Ureter (tissue), 1 donor: ENCODE measurements around the gene PFN3. TPM values are rescaled to one million over a fixed set of nuclear protein-coding genes. Genes with fewer than 3 reads are reported as not detected.
"Not testable (repeated sequence)": the region's sequence is repeated elsewhere in the genome, so short reads cannot be mapped to it uniquely, and the experiment has no call there.

Experiments used
- DNase-seq: peaks from one replicate; pipeline ENCODE4 v3.0.0-alpha.2; 2020; ENCODE audit warnings: low spot score
- total RNA-seq: library from RNA; stranded (reverse); gene quantifications from one replicate; pipeline ENCODE4 v1.2.4, GENCODE V29; 2023
- donor health status: DM: yes; HTN: yes; CAD: no.

PFN3 gene
- total RNA-seq, 1 donor from 2014 or later = not detected

DNA sequence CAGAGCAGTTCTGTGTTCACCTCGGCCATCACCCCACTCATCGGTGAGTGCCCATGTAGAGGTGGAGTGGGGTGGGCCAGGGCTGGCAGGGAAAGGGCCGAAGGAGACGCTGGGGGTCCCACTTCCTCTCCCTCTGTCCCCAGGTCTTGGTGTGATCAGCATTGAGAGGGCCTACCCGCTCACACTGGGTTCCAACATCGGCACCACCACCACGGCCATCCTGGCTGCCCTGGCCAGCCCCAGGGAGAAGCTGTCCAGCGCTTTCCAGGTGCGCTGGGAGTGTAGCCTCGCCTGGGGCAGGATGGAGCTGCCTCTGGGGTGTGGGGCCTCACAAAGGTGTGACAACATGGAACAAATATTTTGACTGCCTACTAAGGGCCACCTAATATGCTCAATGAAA, 3.7 kb downstream of the PFN3 start:
- DNase-seq = no peak

- no peak for DNase-seq
These were observed 4.4 kb downstream of the PFN3 start for GRCh38 chr5:177396078-177396477.

DNA sequence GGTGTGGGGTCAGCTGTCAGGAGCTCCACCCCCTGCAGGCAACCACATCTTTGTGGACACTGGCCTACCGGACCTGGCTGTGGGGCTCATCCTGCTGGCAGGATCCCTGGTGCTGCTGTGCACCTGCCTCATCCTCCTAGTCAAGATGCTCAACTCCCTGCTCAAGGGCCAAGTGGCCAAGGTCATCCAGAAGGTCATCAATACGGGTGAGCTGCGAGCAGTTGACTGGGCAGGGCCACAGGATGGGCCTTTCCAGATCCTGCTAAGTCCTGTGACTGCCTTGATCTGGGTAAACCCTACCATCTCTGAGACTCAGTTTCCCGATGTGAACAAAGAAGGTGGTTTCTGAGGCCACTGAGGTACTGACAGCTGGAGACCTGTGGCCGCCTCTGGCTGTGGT, 6.5 kb downstream of the PFN3 start:
- no peak for DNase-seq

GRCh38 chr5:177393206-177393765, 7.2 kb downstream of the PFN3 start:
- DNase-seq = no peak

- no peak for DNase-seq
These were observed 7.7 kb downstream of the PFN3 start for GRCh38 chr5:177392765-177393164.

DNA sequence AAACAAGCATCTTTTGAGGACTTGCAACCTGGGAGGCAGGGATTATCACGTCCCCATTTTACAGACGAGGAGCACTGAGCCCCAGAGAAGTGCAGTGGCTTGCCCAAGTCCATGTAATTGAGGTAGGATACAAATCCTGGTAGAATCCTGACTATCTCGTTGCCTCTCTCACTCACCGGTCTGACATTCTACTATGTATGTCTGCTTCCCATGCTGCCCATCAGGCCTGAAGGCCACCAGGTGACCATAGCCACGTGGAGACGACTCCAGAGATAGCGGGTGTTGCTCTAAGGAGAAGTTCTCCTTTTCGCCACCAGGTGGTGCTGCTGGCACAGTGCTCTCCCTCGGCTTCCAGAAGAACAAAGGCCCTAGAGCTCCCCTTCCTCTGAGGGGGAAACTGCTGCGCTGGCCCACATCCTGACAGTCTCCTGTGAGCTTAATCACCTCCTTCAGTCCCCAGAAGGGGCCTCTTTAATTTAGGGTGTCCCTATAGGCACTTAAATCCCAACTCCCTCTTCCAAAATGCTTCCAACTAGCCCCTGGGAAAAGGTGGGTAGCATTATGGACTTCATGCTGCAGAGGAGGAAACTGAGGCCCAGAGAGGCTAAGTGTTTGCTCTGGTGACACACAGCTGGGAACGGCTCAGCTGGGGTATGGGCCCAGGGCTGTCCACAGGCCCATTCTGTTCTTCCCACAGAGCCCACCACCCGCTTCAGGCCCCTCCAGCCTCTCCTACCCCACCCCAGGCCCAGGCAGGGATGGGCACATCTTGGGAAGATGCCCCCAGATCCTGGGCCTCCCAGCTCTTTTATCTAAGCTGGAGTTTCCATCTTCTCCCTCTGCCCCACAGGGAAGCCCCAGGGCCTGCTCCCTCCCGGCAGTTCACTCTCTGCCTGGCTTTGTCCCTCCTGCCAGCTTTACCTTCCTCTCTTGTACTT, 9.8 kb downstream of the PFN3 start:
- DNase-seq = peak; percentile 91

DNA sequence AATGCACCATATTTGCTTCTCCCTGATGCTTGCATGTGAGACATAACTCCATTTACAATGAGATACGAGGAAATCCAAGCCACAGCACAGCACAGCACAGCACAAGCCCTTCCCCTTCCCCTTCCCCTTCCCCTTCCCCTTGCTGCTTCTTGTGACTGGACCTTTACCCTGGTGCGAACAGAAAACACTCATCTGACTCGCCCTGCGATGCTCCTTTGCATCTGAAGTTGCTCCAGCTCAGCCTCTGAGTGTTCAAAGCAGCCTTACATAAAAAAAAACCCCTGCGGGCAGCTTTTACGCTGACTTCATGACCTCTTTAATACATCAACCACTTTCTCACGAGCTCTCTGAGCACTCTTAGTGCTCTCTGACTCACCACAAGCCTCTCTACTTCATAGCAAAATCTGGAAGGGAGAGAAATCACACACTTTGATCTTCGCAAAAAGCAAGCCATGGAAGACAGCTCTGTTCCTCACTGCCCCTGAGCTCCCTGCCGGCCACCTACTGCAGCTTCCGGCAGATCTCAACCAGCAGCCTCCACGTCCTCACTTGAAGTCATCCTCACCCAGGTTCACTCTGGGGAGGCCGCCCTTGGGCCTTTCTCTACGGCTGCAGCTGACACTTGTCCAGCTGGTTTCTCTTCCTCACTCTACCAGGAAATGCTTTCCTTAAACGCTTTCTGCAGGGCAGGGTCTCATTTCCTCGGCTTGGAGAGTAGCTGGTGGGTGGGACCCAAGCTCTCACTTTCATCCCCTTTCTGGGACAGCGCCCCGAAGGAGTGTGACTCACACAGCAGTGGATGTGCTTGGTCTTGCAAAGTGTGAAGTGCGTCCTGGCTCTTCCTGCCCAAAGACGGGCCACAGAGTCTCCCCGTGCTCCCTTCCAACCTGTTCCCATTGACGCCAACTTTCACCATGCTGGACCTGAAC, 11.0 kb downstream of the PFN3 start:
- DNase-seq = peak; percentile 84

- no peak for DNase-seq
These were observed 11.9 kb downstream of the PFN3 start for GRCh38 chr5:177388521-177389052.

DNA sequence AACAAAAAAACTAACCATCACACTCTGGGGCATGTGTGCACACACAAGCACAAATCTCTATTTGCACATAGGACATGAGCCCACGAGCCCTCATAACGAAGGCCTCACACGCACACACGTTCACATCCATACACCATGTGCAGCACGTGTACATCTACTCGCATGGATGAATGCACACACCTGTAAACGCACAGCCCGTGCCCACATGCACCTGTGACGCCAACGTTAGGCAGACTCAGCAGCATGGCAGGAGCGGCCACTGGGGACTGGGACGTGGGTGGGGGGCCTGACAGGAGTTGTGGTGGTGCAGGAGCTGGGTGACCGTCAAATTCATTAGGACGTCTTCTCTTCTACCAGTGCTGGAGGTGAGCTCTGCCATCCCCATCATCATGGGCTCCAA, 13.1 kb downstream of the PFN3 start:
- no peak for DNase-seq

- no peak for DNase-seq
These were observed 13.9 kb downstream of the PFN3 start for GRCh38 chr5:177386542-177386941.

DNA sequence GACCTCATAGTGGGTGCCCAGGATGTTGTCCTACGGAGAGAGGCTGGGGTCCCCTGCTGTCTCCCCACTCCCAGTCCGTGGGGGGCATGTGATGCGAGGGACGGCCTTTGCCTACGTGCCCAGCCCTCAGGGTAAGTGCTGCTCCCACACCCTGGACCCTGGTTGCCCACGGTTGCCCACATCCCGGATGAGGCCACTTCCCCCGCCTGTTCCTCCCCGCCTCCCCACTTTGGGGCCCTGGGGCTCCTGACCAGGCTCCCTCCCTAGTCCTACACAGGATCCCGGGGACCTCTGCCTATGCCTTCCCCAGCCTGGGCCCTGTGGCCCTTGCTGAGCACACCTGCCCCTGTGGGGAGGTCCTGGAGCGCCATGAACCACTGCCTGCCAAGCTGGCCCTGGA, 14.7 kb downstream of the PFN3 start:
- no peak for DNase-seq

GRCh38 chr5:177384134-177384533, 16.3 kb downstream of the PFN3 start, which contains the start of gene SLC34A1:
TSS of gene SLC34A1 (plus strand) at chr5:177384434. CDS start at chr5:177385742, 1,308 bp downstream.
- DNase-seq = no peak

DNA sequence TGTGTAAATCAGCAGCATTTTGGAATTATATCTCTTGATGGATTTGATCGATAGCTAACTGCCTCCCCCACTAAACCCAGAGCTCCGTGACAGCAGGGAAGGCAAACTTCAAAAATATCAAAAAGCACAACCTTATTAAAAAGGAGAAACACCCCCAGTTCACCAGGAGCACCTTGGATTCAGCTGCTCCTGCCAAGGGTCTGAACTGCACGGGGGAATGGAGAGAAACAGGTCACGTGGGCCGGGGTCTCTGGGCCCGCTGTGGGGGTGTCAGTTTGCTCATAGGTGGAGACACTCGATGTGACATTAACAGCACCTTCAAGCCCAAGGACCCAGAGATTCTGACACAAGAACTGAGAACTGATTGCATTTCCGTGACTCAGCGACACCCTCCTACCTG, 17.3 kb downstream of the PFN3 start:
- no peak for DNase-seq

- no peak for DNase-seq
These were observed 17.9 kb downstream of the PFN3 start for GRCh38 chr5:177382423-177383029.

DNA sequence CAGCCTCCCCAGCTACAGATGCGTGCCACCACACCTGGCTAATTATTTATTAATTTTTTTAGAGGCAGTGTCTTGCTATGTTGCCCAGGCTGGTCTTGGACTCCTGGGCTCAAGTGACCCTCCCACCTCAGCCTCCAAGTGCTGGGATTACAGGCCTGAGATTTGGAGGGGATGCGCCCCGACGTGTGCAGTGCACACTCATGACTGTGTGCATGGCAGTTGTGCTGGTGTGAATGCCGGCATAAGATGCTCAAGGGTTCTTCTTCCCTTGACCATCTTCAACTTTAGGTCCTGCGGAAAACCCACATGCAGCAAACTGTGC, 19.7 kb downstream of the PFN3 start:
- no peak for DNase-seq

DNA sequence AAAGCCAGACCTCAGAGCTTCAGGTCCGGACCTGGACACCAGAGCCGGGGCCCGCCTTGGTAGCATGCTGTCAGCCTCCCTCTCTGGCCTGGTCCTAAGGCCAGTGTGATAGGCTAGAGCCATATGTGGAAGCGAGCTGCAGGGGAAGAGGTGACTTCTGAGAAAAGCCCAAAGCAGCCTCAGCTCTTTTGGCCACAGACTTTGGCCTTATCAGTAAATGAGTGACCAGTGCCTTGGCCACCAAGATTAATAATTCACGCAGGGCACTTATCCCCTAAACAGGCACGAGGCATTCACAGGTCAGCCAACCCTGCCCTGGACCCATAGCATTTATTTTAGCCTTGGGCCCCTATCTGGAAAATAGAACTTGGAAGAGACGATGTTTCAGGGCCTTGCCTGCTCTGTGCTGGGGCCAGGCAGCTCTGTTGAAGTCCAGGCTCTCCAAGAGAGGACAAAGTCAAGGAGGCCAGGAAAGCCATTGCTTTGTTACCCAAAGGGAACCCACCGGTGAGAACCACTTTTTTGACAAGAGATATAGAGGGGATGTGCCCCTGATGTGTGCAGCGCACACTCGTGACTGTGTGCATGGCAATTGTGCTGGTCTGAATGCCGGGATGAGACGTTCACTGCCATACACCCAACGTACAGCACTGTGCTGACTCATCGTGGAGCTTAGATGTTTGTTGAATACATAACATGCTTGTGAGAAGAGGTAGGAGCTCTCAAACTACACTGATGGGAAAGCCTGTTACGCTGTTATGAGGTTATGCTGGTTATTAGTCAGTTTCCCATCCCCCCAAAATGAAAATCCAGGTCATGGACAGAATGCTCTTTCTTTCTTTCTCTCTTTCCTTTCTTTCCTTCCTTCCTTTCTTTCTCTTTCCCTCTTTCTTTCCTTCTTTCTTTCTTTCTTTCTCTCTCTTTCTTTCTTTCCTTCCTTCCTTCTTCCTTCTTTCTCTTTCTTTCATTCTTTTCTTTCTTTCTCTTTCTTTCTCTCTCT, 21.3 kb downstream of the PFN3 start:
- no peak for DNase-seq

DNA sequence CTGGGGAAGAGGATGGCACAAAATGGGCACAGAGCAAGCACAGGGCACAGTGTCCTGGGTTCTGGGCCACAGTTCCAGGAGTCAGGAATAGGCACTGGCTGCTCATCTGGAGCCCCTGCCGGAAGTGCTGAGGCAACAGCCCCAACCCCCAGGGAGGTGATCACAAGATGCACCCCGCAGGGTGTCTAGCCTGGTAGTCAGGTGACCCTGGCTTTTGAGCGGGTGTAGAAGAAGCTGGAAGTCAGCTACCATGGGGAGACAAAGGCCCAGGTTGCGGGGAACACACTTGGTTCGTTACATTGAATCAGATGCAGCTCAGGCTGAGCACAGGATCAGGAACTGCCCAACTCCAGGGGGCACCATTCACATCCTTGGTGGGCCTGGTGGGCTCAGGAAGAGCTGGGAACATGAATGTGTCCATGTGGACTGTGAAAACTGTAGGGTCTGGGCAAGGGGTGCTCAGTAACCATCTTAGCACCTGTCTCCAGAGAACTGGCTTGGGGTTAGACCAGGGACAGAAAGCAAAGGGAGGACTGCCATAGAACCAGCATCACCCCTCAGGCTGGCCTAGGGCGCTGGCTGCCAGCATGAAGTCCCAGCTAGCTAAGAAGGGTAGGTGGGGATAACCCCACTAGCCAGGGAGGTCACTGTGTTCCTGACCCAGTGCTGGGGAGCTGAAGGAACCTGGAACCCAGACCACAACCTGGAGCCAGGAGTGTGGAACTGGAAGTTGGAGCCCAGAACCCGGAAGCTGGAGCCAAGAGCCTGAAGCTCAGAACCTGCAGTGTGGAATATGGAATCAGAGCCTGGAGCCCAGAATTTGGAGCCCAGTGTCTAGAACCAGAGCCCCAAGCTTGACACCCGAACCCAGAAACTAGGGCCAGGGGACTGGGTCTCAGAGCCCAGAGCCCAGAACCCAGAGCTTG, 22.3 kb downstream of the PFN3 start:
- DNase-seq = no peak

DNA sequence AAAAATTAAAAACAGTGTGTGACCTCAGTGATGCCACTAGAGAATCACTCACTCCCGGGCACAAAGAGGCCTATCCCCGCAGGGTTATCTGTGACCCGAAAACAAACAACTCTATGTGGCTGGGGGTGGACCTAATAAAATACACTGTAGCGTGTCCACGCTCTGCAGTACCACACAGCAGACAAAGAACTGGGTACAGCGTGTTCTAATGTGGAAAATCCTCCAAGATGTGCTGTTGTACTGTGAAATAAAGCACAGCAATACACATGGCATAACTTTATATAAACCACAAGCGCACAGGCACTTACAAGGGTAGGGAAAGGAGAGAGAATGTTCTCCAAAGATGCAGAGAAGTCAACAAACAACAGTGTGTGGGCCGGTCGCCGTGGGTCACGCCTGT, 24.4 kb downstream of the PFN3 start:
- DNase-seq = no peak

DNA sequence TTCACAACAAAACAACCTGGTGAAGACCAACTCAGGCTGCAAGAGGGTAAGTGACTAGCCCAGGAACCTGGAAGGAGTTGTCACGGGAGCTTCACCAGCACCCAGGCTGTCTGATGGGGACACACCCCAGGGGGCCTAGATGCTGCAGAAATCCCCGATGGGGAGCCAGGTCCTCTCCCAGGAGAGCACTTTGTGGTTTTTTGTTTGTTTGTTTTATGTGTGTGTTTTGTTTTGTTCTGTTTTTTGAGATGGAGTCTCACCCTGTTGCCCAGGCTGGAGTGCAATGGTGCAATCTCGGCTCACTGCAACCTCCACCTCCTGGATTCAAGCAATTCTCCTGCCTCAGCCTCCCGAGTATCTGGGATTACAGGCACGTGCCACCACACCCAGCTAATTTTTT, 24.9 kb downstream of the PFN3 start:
- DNase-seq = not testable (repeated sequence)
